COLO668 (cell line): Measurements from ENCODE around the gene PIF1.

ENCODE experiments used
- DNase-seq: peaks from one replicate; lab custom pipeline; 2025; ENCODE audit not compliant: unreplicated experiment; lab: John Stamatoyannopoulos, UW

Gene PIF1

GRCh38 chr15:64825431-64826294 is at the start of gene PIF1:
PIF1 (minus strand) TSS chr15:64825647; CDS start chr15:64824335, 1,312 bp downstream.
- DNase-seq = peak; percentile 88

- DNase-seq = no peak
Observed at GRCh38 chr15:64870353-64870752, 44.9 kb upstream of the PIF1 start.

- DNase-seq = no peak
Observed at GRCh38 chr15:64869501-64869900, 44.1 kb upstream of the PIF1 start.

GRCh38 chr15:64865998-64866520 is 40.6 kb upstream of the PIF1 start:
- DNase-seq = no peak

GRCh38 chr15:64865126-64865997 is 39.9 kb upstream of the PIF1 start:
- no peak for DNase-seq

- no peak for DNase-seq
Observed at GRCh38 chr15:64864068-64864467, 38.6 kb upstream of the PIF1 start.

GRCh38 chr15:64862408-64862807 is 37.0 kb upstream of the PIF1 start:
- DNase-seq = no peak

GRCh38 chr15:64861960-64862359 is 36.5 kb upstream of the PIF1 start:
- DNase-seq = no peak

- DNase-seq = no peak
Observed at GRCh38 chr15:64861331-64861730, 35.9 kb upstream of the PIF1 start.

- no peak for DNase-seq
Observed at GRCh38 chr15:64859226-64859625, 33.8 kb upstream of the PIF1 start.

GRCh38 chr15:64858021-64858575 is 32.7 kb upstream of the PIF1 start:
- DNase-seq = no peak

- DNase-seq = no peak
Observed at GRCh38 chr15:64857421-64857820, 32.0 kb upstream of the PIF1 start.

GRCh38 chr15:64856429-64857145 is 31.1 kb upstream of the PIF1 start:
- DNase-seq = no peak

GRCh38 chr15:64855205-64855975 is 29.9 kb upstream of the PIF1 start:
- no peak for DNase-seq

- no peak for DNase-seq
Observed at GRCh38 chr15:64854526-64854925, 29.1 kb upstream of the PIF1 start.

- DNase-seq = no peak
Observed at GRCh38 chr15:64854041-64854440, 28.6 kb upstream of the PIF1 start.

- DNase-seq = no peak
Observed at GRCh38 chr15:64851503-64851840, 26.0 kb upstream of the PIF1 start.

- DNase-seq = no peak
Observed at GRCh38 chr15:64850778-64851502, 25.5 kb upstream of the PIF1 start.

GRCh38 chr15:64847876-64848716 is 22.6 kb upstream of the PIF1 start:
- no peak for DNase-seq
